ENCODE data around the gene SNX1. TPM values are rescaled to one million over a fixed set of nuclear protein-coding genes. Genes with fewer than 3 reads are reported as not detected.
"Not testable (repeated sequence)": the region's sequence is repeated elsewhere in the genome, so short reads cannot be mapped to it uniquely, and the experiment has no call there.

Gene SNX1
- total RNA-seq, 2 donors from 2014 or later = 44.8 to 57.1 TPM

DNA sequence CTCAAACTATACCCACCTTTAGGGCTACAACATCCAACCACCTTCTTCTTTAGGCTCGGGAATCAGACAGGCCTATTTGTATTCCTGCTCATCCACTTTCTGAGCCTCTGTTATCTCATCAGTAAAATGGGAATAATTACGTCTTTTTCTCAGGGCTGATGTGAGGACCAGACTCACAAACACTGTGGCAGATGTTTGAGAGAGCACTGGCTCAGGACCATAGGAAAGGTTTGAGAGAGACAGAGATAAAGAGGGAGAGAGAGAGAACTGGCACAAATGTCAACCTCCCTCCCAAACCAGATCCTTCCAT, 44.7 kb upstream of the SNX1 start:
- Histone ChIP-seq H3K9me3 (no peaks in the 10 kb centered on the region), H3K27ac (no peak overlapping the region), H3K4me1 (peaks cover 0 to 11% of the 10 kb centered on the region in 2 donors), H3K4me3 (no peak overlapping the region), H3K27me3 (no peaks in the 10 kb centered on the region), H3K36me3 (no peaks in the 10 kb centered on the region)
- TF ChIP-seq, protein P1, sequence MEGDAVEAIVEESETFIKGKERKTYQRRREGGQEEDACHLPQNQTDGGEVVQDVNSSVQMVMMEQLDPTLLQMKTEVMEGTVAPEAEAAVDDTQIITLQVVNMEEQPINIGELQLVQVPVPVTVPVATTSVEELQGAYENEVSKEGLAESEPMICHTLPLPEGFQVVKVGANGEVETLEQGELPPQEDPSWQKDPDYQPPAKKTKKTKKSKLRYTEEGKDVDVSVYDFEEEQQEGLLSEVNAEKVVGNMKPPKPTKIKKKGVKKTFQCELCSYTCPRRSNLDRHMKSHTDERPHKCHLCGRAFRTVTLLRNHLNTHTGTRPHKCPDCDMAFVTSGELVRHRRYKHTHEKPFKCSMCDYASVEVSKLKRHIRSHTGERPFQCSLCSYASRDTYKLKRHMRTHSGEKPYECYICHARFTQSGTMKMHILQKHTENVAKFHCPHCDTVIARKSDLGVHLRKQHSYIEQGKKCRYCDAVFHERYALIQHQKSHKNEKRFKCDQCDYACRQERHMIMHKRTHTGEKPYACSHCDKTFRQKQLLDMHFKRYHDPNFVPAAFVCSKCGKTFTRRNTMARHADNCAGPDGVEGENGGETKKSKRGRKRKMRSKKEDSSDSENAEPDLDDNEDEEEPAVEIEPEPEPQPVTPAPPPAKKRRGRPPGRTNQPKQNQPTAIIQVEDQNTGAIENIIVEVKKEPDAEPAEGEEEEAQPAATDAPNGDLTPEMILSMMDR (IDR thresholded peaks at IDR 0.05) = no peak
- DNase-seq (ENCODE audit: low spot score) = no peak

DNA sequence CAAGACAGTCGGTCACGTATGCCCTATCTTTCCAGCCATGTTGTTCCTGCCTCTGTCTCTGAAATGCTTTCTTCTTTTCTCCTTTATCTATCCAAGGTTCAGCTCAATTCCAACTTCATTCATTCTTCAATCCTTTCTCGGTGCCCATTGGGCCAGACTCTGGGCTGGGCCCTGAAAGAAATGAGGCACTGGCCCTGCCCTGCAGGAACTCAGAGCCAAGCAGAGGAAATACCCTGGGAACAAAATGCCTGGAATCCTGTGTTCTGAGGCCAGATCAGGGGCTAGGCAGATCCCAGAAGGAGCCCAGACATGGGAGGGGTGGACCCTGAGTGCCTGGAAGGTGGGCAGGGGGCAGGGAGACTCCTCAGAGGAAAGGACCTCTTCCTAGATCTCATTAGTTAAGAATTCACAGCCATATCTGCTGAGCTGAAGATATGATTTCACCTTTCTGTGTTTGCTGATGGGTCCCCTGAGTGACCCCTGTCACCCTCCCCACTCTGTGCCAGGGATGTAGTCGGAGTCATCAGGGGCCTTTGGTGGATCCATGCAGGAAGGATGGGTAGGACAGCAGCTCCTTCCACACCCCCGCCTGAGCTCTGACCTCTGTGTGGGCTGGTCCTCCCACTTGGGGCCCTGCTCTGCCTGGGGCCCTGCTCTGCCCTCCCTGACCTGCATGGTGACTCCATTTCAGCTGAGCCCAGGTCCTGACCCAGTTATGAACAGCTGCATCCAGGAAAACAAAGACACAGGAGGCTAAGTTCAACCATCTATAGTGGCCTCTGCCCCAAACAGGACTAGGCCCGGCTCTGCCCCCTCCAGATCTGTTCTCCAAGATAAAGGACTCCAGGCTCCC, 44.1 kb upstream of the SNX1 start:
- no peak for DNase-seq (ENCODE audit: low spot score)
- Histone ChIP-seq H3K4me1 (peaks cover 0 to 8% of the 10 kb centered on the region in 2 donors), H3K4me3 (no peak overlapping the region), H3K27ac (no peak overlapping the region), H3K27me3 (no peaks in the 10 kb centered on the region), H3K9me3 (no peaks in the 10 kb centered on the region), H3K36me3 (no peaks in the 10 kb centered on the region)
- TF ChIP-seq, protein P1 (IDR thresholded peaks at IDR 0.05) = no peak

DNA sequence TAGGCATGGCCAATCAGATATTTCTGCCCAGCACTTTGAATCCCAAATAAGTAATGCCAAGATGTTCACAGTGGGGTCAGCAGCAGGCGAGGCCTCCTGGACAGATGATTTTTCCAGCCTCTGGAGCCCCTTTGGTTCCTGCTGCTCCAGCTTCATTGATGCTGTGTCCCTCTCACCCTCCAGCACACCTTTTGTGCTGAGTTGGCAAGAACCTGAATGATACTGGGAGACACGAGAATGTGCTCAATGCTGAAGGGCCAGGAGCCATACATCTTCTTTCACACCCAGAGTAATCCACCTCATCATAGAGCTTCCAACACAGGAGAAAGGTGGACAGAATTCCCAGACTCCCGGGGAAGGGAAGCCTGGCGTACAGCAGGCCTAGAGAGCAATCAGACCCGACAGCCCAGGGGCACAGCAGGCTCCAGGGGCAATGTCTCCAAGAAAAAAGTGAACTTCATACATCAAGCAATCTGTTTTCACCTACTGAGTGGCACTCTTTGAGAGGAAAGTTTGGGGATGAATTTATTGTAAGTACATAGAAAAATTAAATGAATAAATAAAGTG, 42.8 kb upstream of the SNX1 start:
- TF ChIP-seq, protein P1 (IDR thresholded peaks at IDR 0.05) = no peak
- DNase-seq (ENCODE audit: low spot score) = no peak
- Histone ChIP-seq H3K4me1 (no peaks in the 10 kb centered on the region), H3K36me3 (no peaks in the 10 kb centered on the region), H3K9me3 (no peaks in the 10 kb centered on the region), H3K4me3 (no peak overlapping the region), H3K27ac (no peak overlapping the region), H3K27me3 (no peaks in the 10 kb centered on the region)

DNA sequence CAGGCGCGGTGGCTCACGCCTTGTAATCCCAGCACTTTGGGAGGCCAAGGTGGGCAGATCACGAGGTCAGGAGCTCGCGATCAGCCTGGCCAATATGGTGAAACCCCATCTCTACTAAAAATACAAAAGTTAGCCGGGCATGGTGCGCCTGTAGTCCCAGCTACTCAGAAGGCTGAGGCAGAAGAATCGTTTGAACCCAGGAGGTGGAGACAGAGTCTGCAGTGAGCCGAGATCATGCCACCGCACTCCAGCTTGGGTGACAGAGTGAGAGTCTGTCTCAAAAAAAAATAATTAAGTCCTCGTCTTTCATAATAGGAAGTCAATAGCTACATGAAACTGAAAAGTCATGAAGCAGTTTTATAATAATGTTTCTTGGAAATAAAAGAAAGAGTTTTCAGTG, 42.1 kb upstream of the SNX1 start:
- H3K9me3 ChIP-seq; H3K36me3 ChIP-seq; H3K4me3 ChIP-seq; H3K4me1 ChIP-seq; H3K27ac ChIP-seq; DNase-seq (ENCODE audit: low spot score); H3K27me3 ChIP-seq: not testable (repeated sequence)

DNA sequence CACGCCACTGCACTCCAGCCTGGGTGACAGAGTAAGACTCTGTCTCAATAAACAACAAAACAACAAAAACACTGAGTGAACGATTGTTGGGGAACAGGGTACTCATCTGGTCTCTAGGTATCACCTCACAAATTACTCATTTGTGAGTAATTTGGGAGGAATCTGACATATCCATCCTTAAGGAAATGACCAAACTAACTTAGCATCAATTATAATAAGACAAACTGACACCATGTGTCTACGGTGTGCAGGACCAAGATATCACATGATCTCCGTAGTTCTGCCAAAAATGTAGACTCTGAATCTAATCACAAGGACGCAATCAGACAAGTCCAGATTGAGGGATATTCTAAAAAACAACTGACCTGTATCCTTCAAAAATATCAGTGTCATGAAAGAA, 37.5 kb upstream of the SNX1 start:
- no peak for DNase-seq (ENCODE audit: low spot score)
- TF ChIP-seq, protein P1 (IDR thresholded peaks at IDR 0.05) = no peak

DNA sequence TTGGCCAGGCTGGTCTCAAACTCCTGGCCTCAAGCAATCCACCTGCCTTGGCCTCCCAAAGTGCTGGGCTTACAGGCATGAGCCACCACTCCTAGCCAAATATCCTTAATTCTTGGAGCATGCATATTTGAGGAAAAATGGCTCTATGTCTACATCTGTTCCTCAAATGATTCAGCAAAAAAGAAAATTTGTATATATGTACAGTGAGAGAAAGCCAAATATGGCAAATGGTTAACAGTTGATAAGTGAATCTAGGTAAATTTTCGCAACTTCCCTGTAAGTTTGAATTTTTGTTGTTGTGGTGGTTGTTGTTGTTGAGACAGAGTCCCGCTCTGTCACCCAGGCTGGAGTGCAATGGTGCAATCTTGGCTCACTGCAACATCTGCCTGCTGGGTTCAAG, 36.7 kb upstream of the SNX1 start:
- not testable (repeated sequence) for H3K4me1 ChIP-seq; H3K27ac ChIP-seq; H3K9me3 ChIP-seq; DNase-seq (ENCODE audit: low spot score); H3K4me3 ChIP-seq; H3K27me3 ChIP-seq; H3K36me3 ChIP-seq

More for the DNA sequence above, 37.5 kb upstream of the SNX1 start:
- H3K27ac ChIP-seq = no peak overlapping the region
- no peaks in the 10 kb centered on the region for H3K36me3 ChIP-seq
- no peak overlapping the region for H3K4me3 ChIP-seq
- no peaks in the 10 kb centered on the region for H3K9me3 ChIP-seq
- no peaks in the 10 kb centered on the region for H3K27me3 ChIP-seq
- H3K4me1 ChIP-seq = no peaks in the 10 kb centered on the region

DNA sequence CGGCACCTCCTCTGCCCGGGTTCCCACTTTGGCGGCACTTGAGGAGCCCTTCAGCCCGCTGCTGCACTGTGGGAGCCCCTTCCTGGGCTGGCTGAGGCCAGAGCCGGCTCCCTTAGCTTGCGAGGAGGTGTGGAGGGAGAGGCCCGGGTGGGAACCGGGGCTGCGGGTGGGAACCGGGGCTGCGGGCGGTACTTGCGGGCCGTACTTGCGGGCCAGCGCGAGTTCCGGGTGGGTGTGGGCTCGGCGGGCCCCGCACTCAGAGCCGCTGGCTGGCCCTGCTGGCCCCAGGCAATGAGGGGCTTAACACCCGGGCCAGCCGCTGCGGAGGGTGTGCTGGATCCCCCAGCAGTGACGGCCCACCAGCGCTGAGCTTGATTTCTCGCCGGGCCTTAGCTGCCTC, 35.1 kb upstream of the SNX1 start:
- no peaks in the 10 kb centered on the region for H3K36me3 ChIP-seq
- H3K27me3 ChIP-seq = no peaks in the 10 kb centered on the region
- H3K4me3 ChIP-seq = no peak overlapping the region
- no peaks in the 10 kb centered on the region for H3K4me1 ChIP-seq
- DNase-seq (ENCODE audit: low spot score) = no peak
- no peak overlapping the region for H3K27ac ChIP-seq
- TF ChIP-seq, protein P1 (IDR thresholded peaks at IDR 0.05) = no peak
- H3K9me3 ChIP-seq = no peaks in the 10 kb centered on the region

Data from right atrium auricular region (tissue), 2 donors.